Measurements from ENCODE around the gene TENT5C.

The TENT5C gene

GRCh38 chr1:117636637-117637425 lies 31.0 kb downstream of the TENT5C start:
- DNase-seq (ENCODE audit: low spot score), result no peak

- DNase-seq (ENCODE audit: low spot score), result no peak
Observed at GRCh38 chr1:117638141-117638540, 32.3 kb downstream of the TENT5C start.

GRCh38 chr1:117638759-117639158 lies 32.9 kb downstream of the TENT5C start:
- DNase-seq (ENCODE audit: low spot score), result no peak

GRCh38 chr1:117639741-117640140 lies 33.9 kb downstream of the TENT5C start:
- no peak for DNase-seq (ENCODE audit: low spot score)

DNA sequence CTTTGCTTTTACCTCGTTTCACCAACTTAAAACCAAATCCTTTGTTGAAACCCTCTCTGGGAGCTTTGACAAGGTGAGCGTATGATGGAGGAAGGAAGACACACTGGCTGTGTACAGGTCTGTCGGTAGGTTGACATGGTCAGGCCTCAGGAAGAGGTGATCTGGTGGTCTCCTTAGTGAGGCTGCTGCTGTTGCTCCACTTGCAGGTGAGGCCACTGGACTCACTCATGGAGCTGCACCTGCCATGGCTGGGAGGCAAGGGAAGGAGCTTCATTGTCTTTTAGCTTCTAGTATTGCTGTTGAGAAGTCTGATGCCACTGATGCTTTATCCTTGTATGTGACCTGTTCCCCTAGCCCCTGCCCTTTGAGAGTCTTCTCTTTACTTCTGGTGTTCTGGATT lies 35.7 kb downstream of the TENT5C start:
- no peak for DNase-seq (ENCODE audit: low spot score)

- no peak for DNase-seq (ENCODE audit: low spot score)
Observed at GRCh38 chr1:117642963-117643362, 37.1 kb downstream of the TENT5C start.

DNA sequence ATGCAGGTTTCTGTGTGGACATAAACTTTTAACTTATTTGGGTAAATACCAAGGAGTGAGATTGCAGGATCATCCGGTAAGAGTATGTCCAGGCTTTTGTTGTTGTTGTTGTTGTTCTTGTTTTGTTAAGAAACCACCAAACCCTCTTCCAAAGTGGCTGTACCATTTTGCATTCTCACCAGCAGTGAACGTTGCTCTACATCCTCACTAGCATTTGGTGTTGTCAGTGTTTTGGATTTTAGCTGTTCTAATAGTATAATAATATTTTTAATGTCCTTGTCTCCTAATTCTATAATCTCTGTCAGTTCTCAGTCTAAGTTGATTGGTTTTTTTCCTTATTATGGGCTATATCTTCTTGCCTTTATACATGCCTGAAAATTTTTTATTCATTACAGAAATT lies 37.8 kb downstream of the TENT5C start:
- DNase-seq (ENCODE audit: low spot score), result no peak

GRCh38 chr1:117644696-117645311 lies 39.0 kb downstream of the TENT5C start:
- no peak for DNase-seq (ENCODE audit: low spot score)

GRCh38 chr1:117645343-117645742 lies 39.5 kb downstream of the TENT5C start:
- no peak for DNase-seq (ENCODE audit: low spot score)

DNA sequence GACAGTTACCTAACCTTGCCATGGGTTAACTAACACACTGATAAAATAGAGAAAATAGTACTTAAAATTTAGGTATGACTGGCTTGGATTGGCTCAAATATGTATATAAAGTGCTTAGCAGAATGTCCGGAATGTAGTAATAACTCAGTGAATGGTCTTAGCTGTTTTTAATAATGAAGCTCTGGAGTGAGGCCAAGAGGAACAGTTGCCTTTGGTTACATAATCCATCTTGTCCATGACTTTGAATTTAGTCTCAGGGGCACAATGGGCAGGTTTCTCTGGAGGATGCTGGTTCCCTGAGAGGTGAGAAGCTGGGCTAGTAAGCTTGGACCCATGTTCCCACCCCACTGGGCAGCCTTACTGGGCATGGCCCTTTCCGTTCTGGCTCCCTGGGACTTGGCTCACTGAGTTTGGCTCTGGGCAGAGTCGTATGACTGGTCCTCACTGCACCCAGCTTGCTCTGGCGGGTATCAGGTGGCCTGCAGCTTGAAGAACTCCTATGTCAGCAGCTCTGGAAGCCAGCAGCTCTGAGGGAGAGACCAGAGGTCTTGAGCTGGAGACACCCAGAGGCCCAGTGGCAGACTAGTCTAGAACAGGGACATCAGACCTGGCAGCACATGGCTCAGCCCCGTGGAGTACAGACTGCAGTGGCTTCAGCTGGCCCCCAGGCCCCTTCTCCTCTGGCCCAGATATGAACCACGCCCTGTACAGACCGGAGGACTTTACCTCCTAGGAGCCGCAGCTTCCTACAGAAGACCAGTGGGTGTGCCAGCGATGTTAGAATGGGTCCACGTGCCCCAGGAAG lies 40.4 kb downstream of the TENT5C start:
- DNase-seq (ENCODE audit: low spot score), result no peak

DNA sequence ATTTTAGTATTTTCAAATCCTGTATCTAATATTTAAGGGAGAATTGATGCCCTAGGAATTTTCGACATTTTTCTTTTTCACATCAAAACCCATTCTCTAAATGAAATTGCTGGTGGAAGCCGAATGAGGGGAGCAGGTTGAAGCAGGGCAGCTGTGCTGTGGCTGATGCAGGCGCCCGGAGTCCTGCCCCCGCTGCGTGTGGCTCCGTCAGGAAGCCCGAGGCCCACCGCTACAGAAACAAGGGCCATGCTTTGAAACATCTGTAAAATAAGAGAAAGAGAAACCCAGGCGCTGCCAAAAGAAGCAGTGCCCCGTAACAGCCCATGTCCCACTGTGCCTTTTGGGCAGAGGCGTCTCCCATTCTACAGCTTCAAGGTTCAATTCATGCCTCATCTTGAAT lies 41.1 kb downstream of the TENT5C start:
- no peak for DNase-seq (ENCODE audit: low spot score)

DNA sequence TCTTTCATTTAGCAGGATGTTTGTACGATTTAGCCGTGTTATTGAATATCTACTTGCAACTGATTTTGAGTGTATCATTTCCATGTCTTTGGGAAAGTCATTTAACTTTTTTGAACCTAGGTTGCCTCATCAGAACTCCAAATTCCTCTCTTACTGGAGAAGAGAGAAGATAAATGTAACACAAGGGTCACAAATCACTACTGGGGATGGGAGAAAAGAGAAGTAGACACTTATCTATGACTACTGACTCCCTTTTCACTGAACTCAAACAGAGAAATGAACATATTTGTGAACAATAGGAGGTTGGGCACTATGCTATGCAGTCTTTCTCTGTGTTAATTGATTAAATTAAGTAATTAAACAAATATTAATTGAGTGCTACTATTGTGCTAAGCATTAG lies 42.2 kb downstream of the TENT5C start:
- no peak for DNase-seq (ENCODE audit: low spot score)

DNA sequence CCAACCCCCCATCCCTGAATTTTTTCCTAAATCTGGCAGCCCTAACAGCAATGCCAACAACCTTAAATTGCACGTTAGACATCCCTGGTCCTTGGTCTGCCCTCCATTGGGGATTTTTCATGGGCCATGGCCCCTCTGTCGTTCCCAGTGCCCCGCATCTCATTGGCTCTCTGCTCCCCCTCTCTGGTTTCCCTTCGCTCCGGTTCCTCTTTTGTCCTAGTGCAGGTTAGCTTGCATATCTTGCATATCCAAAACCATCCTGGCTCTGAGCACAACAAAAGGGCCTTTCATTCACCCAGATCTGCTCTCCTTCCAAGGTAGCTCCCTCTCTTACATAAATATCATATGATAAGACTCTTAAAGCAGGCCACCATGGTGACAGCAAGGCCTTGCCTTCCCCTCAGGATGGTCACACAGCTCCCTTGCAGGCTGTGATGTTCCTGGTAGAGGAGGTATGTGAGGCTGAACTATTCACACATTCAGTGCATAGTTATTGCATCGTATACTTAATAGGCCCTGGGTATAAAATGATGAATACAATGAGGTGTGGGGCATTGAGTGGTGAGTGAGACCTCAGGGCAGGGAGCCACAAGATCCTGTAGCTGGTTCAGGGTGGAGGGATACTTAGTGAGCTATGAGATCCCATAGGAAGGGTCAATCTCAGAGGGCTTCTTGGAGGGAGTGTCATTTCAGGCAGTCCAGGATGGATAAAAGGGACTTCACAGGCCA lies 45.2 kb downstream of the TENT5C start:
- DNase-seq (ENCODE audit: low spot score), result no peak

DNA sequence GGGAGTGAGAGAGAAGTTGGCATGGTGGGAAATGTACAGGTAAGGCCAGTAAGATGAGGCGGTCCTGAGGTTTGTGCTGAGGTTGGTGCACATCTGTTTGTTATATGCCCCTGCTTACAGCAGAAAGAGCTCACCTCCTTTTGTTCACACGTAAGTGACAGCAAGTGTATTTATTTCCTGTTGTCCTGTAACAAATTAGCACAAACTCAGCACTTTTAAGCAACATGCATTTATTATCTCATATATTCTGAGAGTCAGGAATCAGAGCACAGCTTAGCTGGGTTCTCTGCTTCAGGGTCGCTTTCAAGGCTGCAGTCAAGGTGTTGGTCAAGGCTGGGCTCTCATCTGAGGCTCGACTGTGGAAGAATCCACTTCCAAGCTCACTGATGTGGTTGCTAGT lies 45.8 kb downstream of the TENT5C start:
- DNase-seq (ENCODE audit: low spot score), result no peak

- peak; percentile 50 for DNase-seq (ENCODE audit: low spot score)
Observed at GRCh38 chr1:117652421-117652820, 46.6 kb downstream of the TENT5C start.

DNA sequence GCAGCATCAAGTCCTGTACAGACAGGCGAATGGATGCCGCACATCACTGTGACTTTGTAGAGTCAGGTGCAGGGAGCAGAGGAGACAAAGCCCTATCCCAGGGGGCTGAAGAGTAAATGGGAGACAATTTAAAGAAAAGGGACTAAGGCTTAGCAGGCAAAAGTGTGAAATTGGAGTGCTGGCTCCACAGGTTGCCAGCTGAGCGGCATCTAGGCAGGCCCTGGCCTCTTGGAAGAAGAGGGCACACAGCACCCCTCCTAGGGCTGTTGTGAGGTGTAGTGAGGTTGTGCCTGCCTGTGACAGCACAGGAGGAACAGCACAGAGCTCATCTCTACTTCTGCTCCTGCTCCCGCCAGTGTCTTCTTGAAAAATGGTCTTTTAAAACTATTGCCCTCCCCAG lies 47.3 kb downstream of the TENT5C start:
- no peak for DNase-seq (ENCODE audit: low spot score)

GRCh38 chr1:117653732-117654492 lies 48.1 kb downstream of the TENT5C start:
- DNase-seq (ENCODE audit: low spot score), result peak; percentile 80

DNA sequence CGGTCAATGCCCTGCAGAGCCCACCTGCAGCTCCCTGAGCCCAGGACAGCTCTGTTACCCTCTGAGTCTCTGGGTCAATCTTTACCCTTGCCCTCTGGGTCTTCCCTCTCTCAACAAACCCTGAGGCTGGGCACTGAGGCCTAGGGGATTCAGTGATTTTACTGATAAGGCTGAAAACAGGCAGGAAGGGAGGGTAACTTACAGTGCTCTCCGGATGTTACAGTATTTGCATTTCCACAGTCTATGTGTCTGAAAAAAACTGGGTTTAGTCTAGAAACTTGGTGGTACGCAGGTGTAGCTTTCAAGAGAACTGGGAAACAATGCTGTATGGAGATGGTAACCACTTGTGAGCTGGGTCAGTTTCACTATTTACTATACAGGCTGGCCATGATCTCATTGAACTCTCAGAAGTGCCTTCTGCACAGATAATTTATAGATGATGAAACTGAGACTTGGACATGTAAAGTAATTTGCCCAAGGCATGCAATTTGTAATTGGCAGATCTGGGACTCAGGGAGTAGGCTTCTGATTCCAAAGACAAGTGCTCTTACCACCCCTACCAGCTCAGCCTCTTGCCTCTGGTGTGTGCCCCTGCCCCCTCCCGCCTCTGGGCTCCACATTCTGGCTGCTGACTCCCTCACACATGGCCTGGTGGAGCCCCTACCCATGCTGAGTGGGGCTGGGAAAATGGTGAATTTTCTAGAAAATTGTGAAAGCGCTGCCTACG lies 48.8 kb downstream of the TENT5C start:
- no peak for DNase-seq (ENCODE audit: low spot score)

- no peak for DNase-seq (ENCODE audit: low spot score)
Observed at GRCh38 chr1:117655220-117655577, 49.4 kb downstream of the TENT5C start.

- DNase-seq (ENCODE audit: low spot score), result no peak
Observed at GRCh38 chr1:117656202-117656641, 50.4 kb downstream of the TENT5C start.

GRCh38 chr1:117657031-117657430 lies 51.2 kb downstream of the TENT5C start:
- DNase-seq (ENCODE audit: low spot score), result peak; percentile 43

Data from kidney capillary endothelial cell (primary cell).